Measurements from ENCODE around the gene DAAM2.

DAAM2 gene

DNA sequence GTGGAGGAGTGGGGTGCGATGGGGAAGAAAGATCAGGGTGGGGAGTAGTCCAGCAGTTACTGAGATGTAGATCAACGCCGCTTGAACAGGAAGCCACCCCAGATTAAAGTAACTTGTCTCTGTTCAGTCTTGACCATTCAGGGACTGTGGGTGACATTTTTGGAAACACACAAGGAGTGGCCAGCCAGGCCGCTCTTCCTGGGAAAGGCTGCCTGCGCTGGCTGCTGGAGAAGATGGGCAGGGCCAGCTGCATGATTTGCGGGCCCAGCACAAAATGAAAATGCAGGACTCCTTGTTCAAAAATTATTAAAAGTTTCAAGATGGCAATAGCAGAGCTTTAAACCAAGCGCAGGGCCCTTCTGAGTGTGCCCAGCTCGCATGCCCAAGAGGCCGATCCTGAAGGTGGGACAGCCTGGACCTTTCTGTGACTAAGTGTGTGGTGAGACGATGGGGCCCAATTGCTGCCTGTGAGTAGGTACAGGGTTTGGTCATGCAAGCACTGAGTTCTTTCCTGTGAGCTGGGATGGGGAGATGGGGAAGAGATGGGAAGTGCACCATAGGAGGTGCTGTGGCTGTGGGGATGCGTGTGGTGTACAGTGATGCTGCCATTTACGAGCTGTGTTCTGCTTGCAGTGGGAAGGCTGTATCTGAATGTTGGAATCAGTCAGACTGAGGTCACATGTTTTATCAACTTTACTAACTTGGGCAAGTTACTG, 51.3 kb downstream of the DAAM2 start:
- no peak overlapping the region for H3K4me3 ChIP-seq (ENCODE audit: low read depth, low read length)
- no peak for DNase-seq (ENCODE audit: low read depth, low spot score)
- no peak for TF ChIP-seq CTCF (IDR thresholded peaks at IDR 0.05; ENCODE audit: low read depth, low read length)
- in situ Hi-C loops (cut with HindIII; ENCODE audit: low sequenced_read_pairs) = no loop called here

- TF ChIP-seq CTCF (IDR thresholded peaks at IDR 0.05; ENCODE audit: low read depth, low read length) = no peak
- DNase-seq (ENCODE audit: low read depth, low spot score) = no peak
- H3K4me3 ChIP-seq (ENCODE audit: low read depth, low read length) = no peak overlapping the region
- in situ Hi-C loops (cut with HindIII; ENCODE audit: low sequenced_read_pairs) = no loop called here
Observed at GRCh38 chr6:39844866-39845265, 52.7 kb downstream of the DAAM2 start.

- DNase-seq (ENCODE audit: low read depth, low spot score) = no peak
- in situ Hi-C loops (cut with HindIII; ENCODE audit: low sequenced_read_pairs) = no loop called here
- no peak for TF ChIP-seq CTCF (IDR thresholded peaks at IDR 0.05; ENCODE audit: low read depth, low read length)
- H3K4me3 ChIP-seq (ENCODE audit: low read depth, low read length) = no peak overlapping the region
Observed at GRCh38 chr6:39847221-39847620, 55.0 kb downstream of the DAAM2 start.

- in situ Hi-C loops (cut with HindIII; ENCODE audit: low sequenced_read_pairs) = no loop called here
- TF ChIP-seq CTCF (IDR thresholded peaks at IDR 0.05; ENCODE audit: low read depth, low read length) = no peak
- H3K4me3 ChIP-seq (ENCODE audit: low read depth, low read length) = no peak overlapping the region
- no peak for DNase-seq (ENCODE audit: low read depth, low spot score)
Observed at GRCh38 chr6:39848171-39848570, 56.0 kb downstream of the DAAM2 start.

DNA sequence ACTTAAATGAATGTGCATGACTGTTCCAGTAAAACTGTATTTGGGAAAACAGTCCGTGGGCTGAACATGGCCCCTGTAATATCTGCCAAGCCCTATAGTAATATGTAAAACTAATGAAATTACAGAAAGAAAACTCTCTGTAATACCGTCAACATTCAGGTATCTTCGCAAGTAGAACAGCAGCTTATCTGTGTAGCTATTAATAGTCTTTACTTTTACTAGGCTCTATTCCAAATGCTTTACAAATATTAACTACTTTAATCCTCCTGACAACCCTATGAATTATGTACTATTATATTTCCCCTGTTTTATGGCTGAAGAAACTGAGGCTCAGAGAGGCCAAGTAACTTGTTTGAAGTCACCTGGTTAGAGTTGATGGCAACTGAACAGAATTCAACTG, 57.1 kb downstream of the DAAM2 start:
- in situ Hi-C loops (cut with HindIII; ENCODE audit: low sequenced_read_pairs) = no loop called here

DNA sequence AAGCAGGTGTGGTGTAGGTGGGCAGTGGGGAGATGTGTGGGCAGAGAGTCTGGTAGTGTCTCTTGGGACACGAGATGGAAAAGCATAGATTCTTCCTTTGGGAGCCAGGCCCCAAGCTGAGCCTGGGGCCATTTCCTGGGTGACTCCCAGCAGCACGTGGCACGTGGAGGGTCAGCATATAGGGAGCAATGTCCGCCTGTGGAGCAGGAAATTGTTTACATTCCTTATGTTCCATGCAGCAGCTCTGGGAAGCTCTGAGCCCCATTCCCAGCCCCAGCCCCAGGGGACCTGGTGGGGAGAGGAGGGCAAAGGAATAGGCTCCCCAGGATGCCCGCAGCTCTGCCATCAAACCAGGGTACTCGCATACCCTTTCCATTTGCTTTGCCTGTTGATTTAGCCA, 57.6 kb downstream of the DAAM2 start:
- in situ Hi-C loops (cut with HindIII; ENCODE audit: low sequenced_read_pairs) = no loop called here
- no peak overlapping the region for H3K4me3 ChIP-seq (ENCODE audit: low read depth, low read length)
- TF ChIP-seq CTCF (IDR thresholded peaks at IDR 0.05; ENCODE audit: low read depth, low read length) = no peak
- no peak for DNase-seq (ENCODE audit: low read depth, low spot score)

More for the DNA sequence above, 57.1 kb downstream of the DAAM2 start:
- no peak overlapping the region for H3K4me3 ChIP-seq (ENCODE audit: low read depth, low read length)
- TF ChIP-seq CTCF (IDR thresholded peaks at IDR 0.05; ENCODE audit: low read depth, low read length) = no peak
- DNase-seq (ENCODE audit: low read depth, low spot score) = no peak
